GM23248 (cell line): ENCODE results near the gene RIPOR3. TPM values are rescaled to one million over a fixed set of nuclear protein-coding genes. Genes with fewer than 3 reads are reported as not detected.

Experiments
- DNase-seq: peaks from one replicate; pipeline ENCODE4 v3.0.0-alpha.2; 2015
- H2AFZ ChIP-seq: fragments of 200-600 bp; sonication (generic); 2 replicates; pipeline ENCODE4 v1.6.1; 2016; ENCODE audit warnings: antibody characterized with exemption
- H3F3A ChIP-seq: fragments of 200-600 bp; sonication (generic); 2 replicates; pipeline ENCODE4 v1.6.1; 2016; ENCODE audit warnings: mild to moderate bottlenecking, antibody characterized with exemption, mixed run types; ENCODE audit not compliant: insufficient read depth
- H3K27ac ChIP-seq: fragments of 200-600 bp; sonication (generic); 2 replicates; pipeline ENCODE4 v1.5.1; 2016; ENCODE audit warnings: mild to moderate bottlenecking
- H3K27me3 ChIP-seq: fragments of 200-600 bp; sonication (generic); replicated peaks from 2 replicates; pipeline ENCODE4 v1.6.1; 2016; ENCODE audit warnings: mild to moderate bottlenecking; ENCODE audit not compliant: insufficient read depth
- H3K36me3 ChIP-seq: fragments of 200-600 bp; sonication (generic); 2 replicates; pipeline ENCODE4 v1.6.1; 2016; ENCODE audit warnings: low read depth, mild to moderate bottlenecking
- H3K4me1 ChIP-seq: fragments of 200-600 bp; sonication (generic); 2 replicates; pipeline ENCODE4 v1.6.1; 2016; ENCODE audit warnings: mild to moderate bottlenecking; ENCODE audit not compliant: insufficient read depth
- H3K4me2 ChIP-seq: fragments of 200-600 bp; sonication (generic); one replicate; pipeline ENCODE4 v1.6.1; 2016; ENCODE audit warnings: mild to moderate bottlenecking; ENCODE audit not compliant: unreplicated experiment
- H3K4me3 ChIP-seq: fragments of 200-600 bp; sonication (generic); 2 replicates; pipeline ENCODE4 v1.5.1; 2016; ENCODE audit warnings: mild to moderate bottlenecking
- H3K79me2 ChIP-seq: fragments of 200-600 bp; sonication (generic); 2 replicates; pipeline ENCODE4 v1.6.1; 2016; ENCODE audit warnings: mild to moderate bottlenecking; ENCODE audit not compliant: insufficient read depth
- H3K9ac ChIP-seq: fragments of 200-600 bp; sonication (generic); 2 replicates; pipeline ENCODE4 v1.6.1; 2016; ENCODE audit warnings: mild to moderate bottlenecking
- H3K9me2 ChIP-seq: fragments of 200-600 bp; sonication (generic); 2 replicates; pipeline ENCODE4 v1.6.1; 2016; ENCODE audit warnings: mixed run types, mild to moderate bottlenecking, moderate library complexity; ENCODE audit not compliant: insufficient read depth
- H3K9me3 ChIP-seq: fragments of 200-600 bp; sonication (generic); one replicate; pipeline ENCODE4 v1.6.1; 2017; ENCODE audit warnings: low read depth
- H4K20me1 ChIP-seq: fragments of 200-600 bp; sonication (generic); 2 replicates; pipeline ENCODE4 v1.6.0; 2016; ENCODE audit not compliant: insufficient read depth
- EZH2 ChIP-seq: fragments of 200-600 bp; sonication (generic); IDR thresholded peaks from 2 replicates; pipeline ENCODE4 v1.6.1; 2018; ENCODE audit warnings: antibody characterized with exemption, mild to moderate bottlenecking; ENCODE audit not compliant: insufficient read depth, poor library complexity, severe bottlenecking
- EZH2phosphoT487 ChIP-seq: fragments of 200-600 bp; sonication (generic); IDR thresholded peaks from 2 replicates; pipeline ENCODE4 v1.6.1; 2018; ENCODE audit warnings: antibody characterized with exemption, moderate library complexity, mild to moderate bottlenecking, low read depth; ENCODE audit not compliant: insufficient read depth
- WGBS, 2 experiments: methylation state at CpG; one replicate each; pipeline ENCODE4 v1.1.6; 2015 to 2017; ENCODE audit warnings: low lambda C conversion rate in 2 of 2, low coverage in 1 of 2; ENCODE audit errors: missing lambda C conversion rate in 2 of 2; 5-methylcytosine and 5-hydroxymethylcytosine counted together
- in situ Hi-C: fragments of 300-500 bp; cut with MboI; formaldehyde crosslinking; loops from 2 replicates; pipeline ENCODE4 v1.15.0; 2020
- polyA plus RNA-seq: library from polyadenylated mRNA; unstranded; fragments of >200 nt; fragmentation: Nextera tagmentation; extraction: Ambion mirVana; gene quantifications from 2 replicates; pipeline ENCODE4 v1.2.1, GENCODE V29; 2016
- total RNA-seq: library from RNA; depleted of rRNA; stranded (reverse); fragments of >200 nt; shearing (Covaris generic); gene quantifications from 2 replicates; pipeline ENCODE4 v1.2.3, GENCODE V29; 2014

The RIPOR3 gene
- total and polyA plus RNA-seq, 2 experiments from 2014 or later = 0.49 TPM; not detected in 1

- H3K79me2 ChIP-seq = no peaks in the 10 kb centered on the region
- no peaks in the 10 kb centered on the region for H4K20me1 ChIP-seq
- H2AFZ ChIP-seq = peak overlapping the region; percentile 28; the same call in 1 of the 2 replicates
- H3F3A ChIP-seq = no peaks in the 10 kb centered on the region
- TF ChIP-seq EZH2 (no peak), EZH2phosphoT487 (no peak)
- H3K4me3 ChIP-seq = no peak overlapping the region
- no peaks in the 10 kb centered on the region for H3K27me3 ChIP-seq
- 55 to 56% methylated on average over 15 of the region's 15 CpGs for WGBS, 2 experiments
- no peak overlapping the region for H3K9ac ChIP-seq
- H3K4me1 ChIP-seq = 0 out of 2 replicates have a peak, but pooled peaks cover 8% of the 10 kb centered on the region
- no peaks in the 10 kb centered on the region for H3K9me3 ChIP-seq
- in situ Hi-C loops = no loop called here
- H3K4me2 ChIP-seq = no peak overlapping the region
- no peaks in the 10 kb centered on the region for H3K9me2 ChIP-seq
- peak; percentile 80 for DNase-seq
- H3K27ac ChIP-seq = no peak overlapping the region
- no peaks in the 10 kb centered on the region for H3K36me3 ChIP-seq
Observed at GRCh38 chr20:50611128-50611810, 80.1 kb downstream of the RIPOR3 start.

- Histone ChIP-seq H3K36me3 (no peaks in the 10 kb centered on the region), H4K20me1 (no peaks in the 10 kb centered on the region), H3K9me2 (no peaks in the 10 kb centered on the region), H3K4me3 (no peak overlapping the region), H3K4me2 (no peak overlapping the region), H3K27ac (no peak overlapping the region), H3K4me1 (0 out of 2 replicates have a peak, but pooled peaks cover 8% of the 10 kb centered on the region), H3F3A (no peaks in the 10 kb centered on the region), H3K79me2 (no peaks in the 10 kb centered on the region), H3K27me3 (no peaks in the 10 kb centered on the region), H3K9me3 (no peaks in the 10 kb centered on the region), H3K9ac (no peak overlapping the region), H2AFZ (no peak overlapping the region)
- 65 to 66% methylated on average over 4 of the region's 4 CpGs for WGBS, 2 experiments
- no peak for DNase-seq
- TF ChIP-seq EZH2 = no peak
- TF ChIP-seq EZH2phosphoT487 = no peak
- in situ Hi-C loops = no loop called here
Observed at GRCh38 chr20:50610212-50610718, 81.1 kb downstream of the RIPOR3 start.

DNA sequence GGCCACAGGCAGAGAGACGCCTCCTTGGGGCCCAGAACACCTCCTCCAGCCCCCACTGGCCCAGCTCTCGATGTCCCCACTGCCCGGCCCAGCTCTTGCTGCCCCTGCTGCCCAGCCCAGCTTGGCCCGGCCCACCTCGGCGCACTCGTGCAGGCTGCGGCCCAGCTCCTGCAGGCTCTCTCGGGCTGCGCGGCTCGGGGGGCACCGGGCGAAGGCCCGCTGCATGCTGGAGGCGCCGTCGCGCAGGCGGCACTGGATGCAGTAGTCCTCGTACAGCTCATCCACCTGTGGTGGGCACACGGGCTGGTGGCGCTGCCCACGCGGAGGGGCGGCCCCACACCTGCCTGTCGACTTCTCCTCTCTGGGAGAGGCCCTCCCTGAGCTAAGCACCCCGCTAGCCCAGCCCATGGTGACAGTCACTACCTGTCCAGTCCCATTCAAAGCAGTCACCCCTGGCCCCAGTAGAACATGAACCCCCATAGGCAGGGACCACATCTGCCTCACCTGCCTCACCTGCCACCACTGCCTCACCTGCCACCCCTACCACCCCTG, 81.8 kb downstream of the RIPOR3 start:
- Histone ChIP-seq H3K9me3 (no peaks in the 10 kb centered on the region), H3K4me2 (no peak overlapping the region), H3K4me3 (no peak overlapping the region), H3K79me2 (no peaks in the 10 kb centered on the region), H3K36me3 (no peaks in the 10 kb centered on the region), H3K4me1 (0 out of 2 replicates have a peak, but pooled peaks cover 8% of the 10 kb centered on the region), H3F3A (no peaks in the 10 kb centered on the region), H2AFZ (no peak overlapping the region), H3K27me3 (no peaks in the 10 kb centered on the region), H3K9me2 (no peaks in the 10 kb centered on the region), H3K27ac (no peak overlapping the region), H4K20me1 (no peaks in the 10 kb centered on the region), H3K9ac (no peak overlapping the region)
- 93 to 95% methylated on average over 13 to 28 of the region's 28 CpGs for WGBS, 2 experiments
- no peak for DNase-seq
- TF ChIP-seq EZH2 = no peak
- TF ChIP-seq EZH2phosphoT487 = no peak
- in situ Hi-C loops = no loop called here

DNA sequence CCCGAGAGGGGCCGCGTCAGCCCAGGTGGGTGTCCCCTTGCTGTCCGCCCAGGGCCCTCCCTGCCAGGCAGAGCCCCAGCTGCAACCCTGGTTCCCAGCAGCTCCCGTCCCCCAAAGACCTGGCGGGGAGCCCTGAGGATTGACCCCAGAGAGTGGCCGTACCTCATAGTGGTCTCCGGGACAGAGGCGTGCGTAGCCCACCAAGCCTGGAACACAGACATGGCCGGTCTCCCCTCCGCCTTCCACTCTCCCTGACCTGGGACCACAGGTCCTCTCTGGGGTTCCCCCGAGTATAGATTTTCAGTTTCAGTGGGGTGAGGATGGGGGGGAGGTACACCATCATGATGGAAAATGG, 82.6 kb downstream of the RIPOR3 start:
- TF ChIP-seq EZH2 = no peak
- TF ChIP-seq EZH2phosphoT487 = no peak
- WGBS, 2 experiments = 94 to 95% methylated on average over 13 of the region's 13 CpGs
- Histone ChIP-seq H3K9ac (no peak overlapping the region), H3K4me3 (no peak overlapping the region), H3K9me3 (no peaks in the 10 kb centered on the region), H3K4me1 (0 out of 2 replicates have a peak, but pooled peaks cover 8% of the 10 kb centered on the region), H3K27ac (no peak overlapping the region), H3K79me2 (no peaks in the 10 kb centered on the region), H3K36me3 (no peaks in the 10 kb centered on the region), H3K27me3 (no peaks in the 10 kb centered on the region), H3K9me2 (no peaks in the 10 kb centered on the region), H3K4me2 (no peak overlapping the region), H3F3A (no peaks in the 10 kb centered on the region), H4K20me1 (no peaks in the 10 kb centered on the region), H2AFZ (no peak overlapping the region)
- in situ Hi-C loops = no loop called here
- DNase-seq = no peak
